SIG-M5 treated with dmso at 0.1 percent for 504 hours (cell line): ENCODE data around the gene TMEM135.

Experiments used
- DNase-seq: peaks from one replicate; lab custom pipeline; 2025; ENCODE audit not compliant: unreplicated experiment; lab: John Stamatoyannopoulos, UW

The TMEM135 gene

DNA sequence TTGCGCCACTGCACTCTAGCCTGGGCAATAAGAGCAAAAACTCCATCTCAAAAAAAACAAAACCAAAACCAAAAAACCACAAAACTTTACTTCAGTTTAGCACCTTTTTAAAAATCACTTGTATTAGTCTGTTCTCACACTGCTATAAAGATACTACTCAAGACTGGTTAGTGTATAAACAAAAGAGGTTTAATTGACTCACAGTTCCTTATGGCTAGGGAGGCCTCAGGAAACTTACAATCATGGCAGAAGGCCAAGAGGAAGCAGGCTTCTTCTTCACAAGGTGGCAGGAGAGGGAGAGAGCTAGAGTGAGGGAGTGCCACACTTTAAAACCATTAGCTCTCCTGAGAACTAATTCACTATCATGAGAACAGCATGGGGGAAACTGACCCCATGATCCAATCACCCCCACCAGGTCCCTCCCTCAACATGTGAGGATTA is 261.3 kb downstream of the TMEM135 start:
- no peak for DNase-seq

GRCh38 chr11:87300640-87301380 is 263.1 kb downstream of the TMEM135 start:
- no peak for DNase-seq

- DNase-seq = no peak
Measured at GRCh38 chr11:87301785-87302540, 264.2 kb downstream of the TMEM135 start.

DNA sequence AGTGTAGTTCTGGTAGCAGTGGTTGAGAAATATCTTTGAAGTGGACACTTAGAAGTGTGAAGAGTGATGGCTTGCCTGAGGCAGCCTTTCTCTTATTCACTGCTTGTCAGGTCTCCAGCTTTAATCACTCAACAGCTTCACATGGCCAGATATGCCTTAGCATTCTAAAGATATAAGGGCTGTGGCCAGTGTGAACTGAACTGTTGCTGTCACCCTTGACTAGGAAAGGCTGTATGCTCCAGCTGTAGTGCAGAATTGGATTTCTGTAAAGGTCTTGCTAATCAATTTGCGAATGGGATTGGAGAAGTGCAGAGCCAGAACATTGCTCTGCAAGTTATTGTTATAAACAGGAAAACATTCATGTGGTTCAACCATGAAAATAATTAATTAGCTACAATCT is 266.7 kb downstream of the TMEM135 start:
- no peak for DNase-seq

DNA sequence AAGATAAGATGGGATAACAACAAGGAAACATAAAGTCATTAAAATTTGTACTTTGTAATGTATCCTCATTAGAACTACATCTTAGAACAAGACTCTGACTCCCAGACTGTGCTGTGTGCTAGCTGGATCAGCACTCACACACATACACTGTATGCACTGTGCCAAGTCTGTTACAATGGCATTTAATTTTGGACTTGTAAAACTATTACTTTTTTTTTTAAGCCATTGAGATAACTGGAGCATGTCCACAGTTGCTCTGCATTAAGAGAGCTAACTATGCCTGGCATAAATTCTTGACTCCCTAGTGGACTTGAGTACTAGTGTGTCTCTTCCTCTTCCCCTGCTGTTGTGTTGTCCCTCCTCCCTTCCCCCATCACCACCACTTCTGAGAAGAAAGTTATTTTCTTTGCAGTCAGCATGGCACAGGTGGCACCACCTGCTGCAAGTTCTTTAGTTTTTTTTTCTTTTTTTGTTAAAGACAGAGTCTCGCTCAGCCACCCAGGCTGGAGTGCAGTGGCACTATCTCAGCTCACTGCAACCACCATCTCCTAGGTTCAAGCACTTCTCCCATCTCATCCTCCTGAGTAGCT is 268.6 kb downstream of the TMEM135 start:
- DNase-seq = no peak

DNA sequence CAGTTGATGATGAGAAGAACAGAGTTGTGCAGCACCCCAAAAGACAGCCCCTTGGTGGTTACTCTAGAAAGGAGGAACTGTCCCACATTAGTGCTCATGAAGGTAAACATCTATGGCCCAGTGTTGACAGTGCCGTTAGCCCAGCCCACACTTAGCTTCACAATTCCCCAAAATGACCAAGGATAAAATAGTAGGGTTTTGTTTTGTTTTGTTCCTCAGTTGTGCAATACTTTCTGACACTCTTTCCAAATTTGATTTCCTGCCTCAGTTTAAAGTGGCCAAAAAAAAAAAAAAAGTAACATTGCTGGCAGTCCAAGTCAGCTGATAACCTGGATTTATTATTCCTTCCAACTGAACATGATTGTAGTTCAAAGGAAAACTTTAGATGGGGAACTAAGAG is 269.4 kb downstream of the TMEM135 start:
- DNase-seq = no peak

DNA sequence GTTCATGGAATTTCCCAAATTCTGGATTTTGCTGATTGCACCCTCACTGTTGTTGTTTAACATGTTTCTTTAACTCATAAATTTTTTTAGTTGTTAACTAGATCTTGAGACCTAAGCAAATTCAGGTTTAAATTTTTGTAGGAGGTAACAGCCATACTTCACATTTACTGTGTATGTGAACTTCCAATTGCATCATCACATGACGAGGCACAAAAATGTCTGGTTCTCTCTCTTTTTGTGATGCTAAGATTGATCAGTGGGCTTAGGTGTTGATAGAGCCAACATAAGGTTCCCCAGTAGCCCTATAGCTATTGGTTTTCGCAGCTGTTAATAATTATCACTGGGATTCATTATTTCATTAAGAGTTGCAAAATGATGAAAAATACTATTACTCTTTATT is 277.5 kb downstream of the TMEM135 start:
- DNase-seq = no peak

- no peak for DNase-seq
Measured at GRCh38 chr11:87316491-87316890, 278.8 kb downstream of the TMEM135 start.

GRCh38 chr11:87317441-87317840 is 279.7 kb downstream of the TMEM135 start:
- DNase-seq = no peak

DNA sequence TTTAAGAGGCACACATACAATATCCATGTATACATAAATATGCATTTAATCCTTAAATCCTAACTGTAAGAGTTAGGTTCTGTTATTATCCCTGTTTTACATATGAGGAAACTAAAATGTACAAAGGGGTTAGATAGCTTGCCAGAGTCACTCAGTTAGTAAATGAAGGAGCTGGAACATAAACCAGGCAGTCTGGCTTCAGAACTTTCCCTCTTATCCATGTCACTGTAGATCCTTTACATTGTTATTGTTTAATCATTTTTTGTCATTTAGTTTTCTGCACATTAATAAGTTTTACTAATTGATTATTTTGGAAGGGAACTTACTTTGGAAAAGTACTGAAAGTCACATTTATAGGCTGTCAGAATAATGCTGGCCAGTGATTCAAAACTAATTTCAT is 282.4 kb downstream of the TMEM135 start:
- no peak for DNase-seq

DNA sequence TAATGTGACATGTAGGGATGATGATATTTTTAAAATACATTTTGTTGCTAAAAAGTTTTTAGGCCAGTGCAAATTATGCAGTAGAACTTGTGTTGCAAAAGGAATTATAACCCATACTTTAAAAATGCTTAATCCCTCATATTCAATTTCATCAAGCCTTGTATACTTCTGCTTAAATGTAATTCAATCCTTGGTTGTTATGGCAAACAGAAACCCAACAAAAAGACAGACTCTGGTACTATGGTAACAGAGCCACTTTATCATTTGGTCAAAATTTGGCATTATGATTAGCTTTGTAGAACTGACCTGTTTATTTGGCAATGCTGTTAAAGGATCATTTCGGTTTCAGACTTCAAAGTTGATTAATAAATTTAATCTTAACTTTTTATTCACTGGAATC is 284.8 kb downstream of the TMEM135 start:
- DNase-seq = no peak

GRCh38 chr11:87323899-87324298 is 286.2 kb downstream of the TMEM135 start:
- no peak for DNase-seq

- no peak for DNase-seq
Measured at GRCh38 chr11:87324817-87325489, 287.2 kb downstream of the TMEM135 start.

GRCh38 chr11:87325490-87325872 is 287.7 kb downstream of the TMEM135 start:
- no peak for DNase-seq

- no peak for DNase-seq
Measured at GRCh38 chr11:87326594-87326993, 288.9 kb downstream of the TMEM135 start.

GRCh38 chr11:87329172-87329571 is 291.4 kb downstream of the TMEM135 start:
- DNase-seq = no peak

- DNase-seq = no peak
Measured at GRCh38 chr11:87330187-87330601, 292.5 kb downstream of the TMEM135 start.

DNA sequence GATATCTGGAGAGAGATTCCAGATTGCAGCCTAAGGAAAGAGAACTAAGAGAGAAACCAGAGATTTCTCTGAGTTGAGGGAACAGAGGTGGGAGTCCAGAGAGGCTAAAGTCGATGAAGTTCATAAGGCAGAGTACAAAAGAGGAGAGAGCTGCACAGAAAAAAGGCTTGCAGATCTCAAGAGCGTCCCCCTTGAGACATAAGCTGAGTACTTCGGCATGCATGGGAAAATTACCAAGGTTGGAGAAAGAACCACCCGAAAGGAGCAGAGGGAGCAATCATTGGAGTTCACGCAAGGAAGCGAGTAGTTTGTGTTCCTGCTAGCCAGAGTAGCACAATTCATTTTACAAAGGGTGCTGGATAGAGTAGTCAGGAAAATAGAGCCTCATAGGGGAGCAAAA is 293.5 kb downstream of the TMEM135 start:
- DNase-seq = no peak

DNA sequence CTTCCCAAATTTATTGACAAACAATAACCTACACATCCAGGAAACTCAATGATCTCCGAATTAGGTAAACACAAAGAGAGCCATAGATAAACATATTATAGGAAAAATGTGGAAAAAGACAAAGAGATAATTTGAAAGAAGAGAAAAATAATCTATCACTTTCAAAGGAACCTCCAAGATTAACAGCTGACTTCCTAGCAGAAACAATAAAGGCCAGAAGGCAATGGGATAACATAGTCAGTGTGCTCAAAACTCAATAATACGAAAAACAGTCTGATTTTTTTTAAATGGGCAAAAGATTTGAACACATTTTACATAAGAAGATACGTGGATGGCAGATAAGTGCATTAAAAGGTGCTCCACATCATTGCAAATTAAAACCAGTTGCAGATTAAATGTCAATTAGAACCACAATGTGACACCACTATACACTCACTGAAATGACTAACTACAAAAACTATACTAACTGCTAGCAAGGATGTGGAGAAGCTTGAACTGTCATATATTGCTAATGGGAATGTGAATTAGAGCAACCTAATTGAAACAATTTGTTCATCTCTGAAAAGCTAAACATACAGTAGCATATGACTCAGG is 300.4 kb downstream of the TMEM135 start:
- DNase-seq = no peak

DNA sequence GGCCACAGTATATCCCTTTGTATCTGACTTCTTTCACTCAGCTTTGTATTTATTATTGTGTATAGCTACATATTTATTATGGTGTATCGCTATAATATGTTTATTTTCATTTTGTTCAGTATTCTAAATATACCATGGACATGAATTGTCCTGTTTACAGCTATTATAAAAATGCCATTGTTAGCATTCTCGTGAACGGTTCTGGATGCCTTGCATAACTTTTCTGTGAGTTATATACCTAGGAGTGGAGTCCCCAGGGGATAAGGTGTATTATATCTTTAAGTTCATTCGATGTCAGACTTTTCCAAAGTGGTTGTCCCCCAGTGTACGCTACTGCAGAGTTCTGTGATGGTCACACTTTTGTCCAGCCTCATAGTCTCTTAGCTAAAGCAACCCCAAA is 301.7 kb downstream of the TMEM135 start:
- DNase-seq = no peak

- no peak for DNase-seq
Measured at GRCh38 chr11:87347441-87347840, 309.7 kb downstream of the TMEM135 start.
